GM19099 (cell line): Measurements from ENCODE around the gene DNASE2B.

Experiments
- POLR2A ChIP-seq: IDR thresholded peaks from 3 replicates; pipeline ENCODE4 v1.6.1; 2011; ENCODE audit warnings: low read depth; ENCODE audit not compliant: insufficient read length; ENCODE audit errors: extremely low read depth

Gene DNASE2B

GRCh38 chr1:84366786-84367185 lies 31.5 kb upstream of the DNASE2B start:
- no peak for TF ChIP-seq POLR2A

- no peak for TF ChIP-seq POLR2A
These were observed 31.1 kb upstream of the DNASE2B start for GRCh38 chr1:84367219-84367618.

GRCh38 chr1:84368441-84368840 lies 29.8 kb upstream of the DNASE2B start:
- no peak for TF ChIP-seq POLR2A

GRCh38 chr1:84370266-84370665 lies 28.0 kb upstream of the DNASE2B start:
- no peak for TF ChIP-seq POLR2A

- TF ChIP-seq POLR2A = no peak
These were observed 27.4 kb upstream of the DNASE2B start for GRCh38 chr1:84370831-84371394.

GRCh38 chr1:84373436-84374141 lies 24.7 kb upstream of the DNASE2B start:
- no peak for TF ChIP-seq POLR2A

GRCh38 chr1:84374991-84375696 lies 23.1 kb upstream of the DNASE2B start:
- no peak for TF ChIP-seq POLR2A

GRCh38 chr1:84376000-84376910 lies 22.0 kb upstream of the DNASE2B start:
- TF ChIP-seq POLR2A = no peak

- no peak for TF ChIP-seq POLR2A
These were observed 20.7 kb upstream of the DNASE2B start for GRCh38 chr1:84377480-84378095.

GRCh38 chr1:84379138-84379916 lies 19.0 kb upstream of the DNASE2B start:
- no peak for TF ChIP-seq POLR2A

- TF ChIP-seq POLR2A = no peak
These were observed 18.4 kb upstream of the DNASE2B start for GRCh38 chr1:84379917-84380180.

- TF ChIP-seq POLR2A = no peak
These were observed 16.2 kb upstream of the DNASE2B start for GRCh38 chr1:84382127-84382526.

GRCh38 chr1:84385347-84385746 lies 12.9 kb upstream of the DNASE2B start:
- TF ChIP-seq POLR2A = no peak
